ENCODE data around the gene ZFAND2B. TPM values are rescaled to one million over a fixed set of nuclear protein-coding genes. Genes with fewer than 3 reads are reported as not detected.

Gene ZFAND2B
- total and polyA plus RNA-seq, 2 donors (not counting 1 experiment from before 2014, with no cell fraction given), result 55.2 to 115 TPM

DNA sequence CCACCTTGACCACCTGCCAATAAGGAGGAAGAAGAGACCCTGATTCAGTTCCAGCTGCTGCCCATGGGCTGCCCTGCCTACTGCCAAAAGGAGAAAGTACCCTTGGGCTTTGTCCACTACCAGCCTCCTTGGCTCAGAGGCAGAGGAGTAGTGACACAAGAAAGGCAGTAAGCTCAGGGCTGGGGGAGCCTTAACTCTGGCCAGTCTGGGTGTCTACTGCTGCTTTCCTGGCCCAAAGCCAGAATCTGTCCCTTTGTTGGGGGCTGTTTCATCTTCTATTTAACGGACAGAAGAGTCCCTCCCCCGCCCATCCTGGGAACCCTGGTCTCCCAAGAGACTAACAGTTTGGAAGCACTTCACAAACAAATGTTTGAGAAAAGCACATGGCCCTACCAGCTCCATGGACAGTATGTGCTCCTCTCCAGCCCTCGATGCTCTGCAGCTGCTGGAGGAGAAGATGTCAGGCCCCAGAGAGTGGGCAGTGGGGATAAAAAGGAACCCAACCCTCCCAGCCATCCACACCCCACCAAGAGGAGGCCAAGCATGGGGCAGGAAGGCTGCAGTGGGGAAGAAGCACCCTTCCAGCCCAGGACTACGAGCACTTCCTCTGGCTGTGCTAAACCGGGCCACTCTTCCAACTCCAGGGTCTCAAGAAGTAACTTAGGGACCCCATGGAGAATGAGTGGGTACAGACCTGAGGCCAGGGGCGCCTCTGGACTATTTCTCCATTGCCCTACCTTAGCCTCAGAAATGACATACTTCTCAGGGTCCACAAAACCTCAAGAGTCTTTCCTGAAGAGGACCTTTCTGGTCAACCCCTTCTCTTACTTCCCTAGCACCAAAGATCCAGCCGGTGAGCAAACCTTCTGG lies 21.7 kb downstream of the ZFAND2B start:
- peaks cover 17 to 23% of the 10 kb centered on the region in 2 donors for H3K4me1 ChIP-seq (ENCODE audit: control insufficient read depth in 2 of 2, insufficient read depth in 2 of 2, low read length in 2 of 2)
- no peaks in the 10 kb centered on the region for H3K9me3 Mint-ChIP-seq (ENCODE audit: insufficient read depth)
- 0% methylated on average over 3 of the region's 7 CpGs for WGBS (ENCODE audit: insufficient coverage)
- H3K9me3 ChIP-seq (ENCODE audit: control extremely low read depth in 1 of 3, control insufficient read depth in 2 of 3, insufficient read depth in 1 of 3, low read length in 2 of 3), result no peaks in the 10 kb centered on the region
- intact Hi-C loops (cut with micrococcal nuclease), result loop anchor here (5.0 kb wide), 1 partner anchor 369 kb away; the partner anchor contains the start of gene STK11IP
- H3K9ac ChIP-seq (ENCODE audit: low read length), result peak overlapping the region; percentile 82
- H3K27ac Mint-ChIP-seq, result peak overlapping the region; percentile 70
- ChIA-PET CTCF (interaction anchor here (1.3 to 4.9 kb wide), 8 partner anchors 17 to 66 kb away, joined by 3 to 30 read pairs (median 10); partner anchors contain the start of genes CNPPD1, GLB1L, STK16 and TUBA4A), POLR2A (interaction anchor here (1.0 to 3.2 kb wide), 9 partner anchors 9 to 66 kb away, joined by 4 to 56 read pairs (median 11); partner anchors contain the start of genes ABCB6, GLB1L, STK16 and TUBA4A)
- H3K79me2 ChIP-seq (ENCODE audit: control insufficient read depth, insufficient read depth, low read length), result peaks cover 69% of the 10 kb centered on the region
- peak overlapping the region; percentile 70 to 87 for H3K27ac ChIP-seq (ENCODE audit: low read length in 2 of 2)
- peaks cover 71% of the 10 kb centered on the region for H4K20me1 ChIP-seq (ENCODE audit: control insufficient read depth, insufficient read depth, low read length, poor library complexity, severe bottlenecking)
- H3K4me1 Mint-ChIP-seq, result peaks cover 38% of the 10 kb centered on the region
- peak overlapping the region; percentile 78 for H2AFZ ChIP-seq (ENCODE audit: insufficient read depth, low read depth, low read length, poor library complexity, severe bottlenecking)
- H3K4me3 ChIP-seq (ENCODE audit: control extremely low read depth in 1 of 5, extremely low read depth in 1 of 5, insufficient read depth in 1 of 5, low read depth in 2 of 5, low read length in 4 of 5), result peak overlapping the region; percentile 86 to 98 (median 92)
- peak overlapping the region; percentile 93 for H3K4me2 ChIP-seq (replicated peaks; ENCODE audit: low read depth, low read length, poor library complexity, severe bottlenecking)
- DNase-seq (no peak), ATAC-seq (ENCODE audit: low read depth) (no peak)
- peak overlapping the region; percentile 99 for H3K4me3 Mint-ChIP-seq
- H3K27me3 ChIP-seq (replicated peaks in 1 of 4; ENCODE audit: control extremely low read depth in 1 of 4, control insufficient read depth in 3 of 4, insufficient read depth in 4 of 4, low read length in 3 of 4), result no peaks in the 10 kb centered on the region
- TF ChIP-seq EZH2 (IDR thresholded peaks at IDR 0.05; ENCODE audit: borderline replicate concordance, insufficient read depth, low read depth, low read length, poor library complexity, severe bottlenecking), result no peak
- TF ChIP-seq, protein P1, sequence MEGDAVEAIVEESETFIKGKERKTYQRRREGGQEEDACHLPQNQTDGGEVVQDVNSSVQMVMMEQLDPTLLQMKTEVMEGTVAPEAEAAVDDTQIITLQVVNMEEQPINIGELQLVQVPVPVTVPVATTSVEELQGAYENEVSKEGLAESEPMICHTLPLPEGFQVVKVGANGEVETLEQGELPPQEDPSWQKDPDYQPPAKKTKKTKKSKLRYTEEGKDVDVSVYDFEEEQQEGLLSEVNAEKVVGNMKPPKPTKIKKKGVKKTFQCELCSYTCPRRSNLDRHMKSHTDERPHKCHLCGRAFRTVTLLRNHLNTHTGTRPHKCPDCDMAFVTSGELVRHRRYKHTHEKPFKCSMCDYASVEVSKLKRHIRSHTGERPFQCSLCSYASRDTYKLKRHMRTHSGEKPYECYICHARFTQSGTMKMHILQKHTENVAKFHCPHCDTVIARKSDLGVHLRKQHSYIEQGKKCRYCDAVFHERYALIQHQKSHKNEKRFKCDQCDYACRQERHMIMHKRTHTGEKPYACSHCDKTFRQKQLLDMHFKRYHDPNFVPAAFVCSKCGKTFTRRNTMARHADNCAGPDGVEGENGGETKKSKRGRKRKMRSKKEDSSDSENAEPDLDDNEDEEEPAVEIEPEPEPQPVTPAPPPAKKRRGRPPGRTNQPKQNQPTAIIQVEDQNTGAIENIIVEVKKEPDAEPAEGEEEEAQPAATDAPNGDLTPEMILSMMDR (IDR thresholded peaks at IDR 0.05), result no peak
- H3K27me3 Mint-ChIP-seq, result no peaks in the 10 kb centered on the region
- peaks cover 7 to 45% of the 10 kb centered on the region in 2 experiments for H3K36me3 ChIP-seq (replicated peaks in 1 of 2; ENCODE audit: control extremely low read depth in 1 of 2, control insufficient read depth in 1 of 2, extremely low read depth in 1 of 2, insufficient read depth in 2 of 2, low read length in 1 of 2)

All from B cell (primary cell).